Measurements from ENCODE around the gene C1orf167. TPM values are rescaled to one million over a fixed set of nuclear protein-coding genes. Genes with fewer than 3 reads are reported as not detected.
A peak's percentile ranks its signal among the peaks of the same experiment; 100 is the strongest.

Gene C1orf167
- total RNA-seq, 1 experiment from 2014 or later = 0.39 TPM

DNA sequence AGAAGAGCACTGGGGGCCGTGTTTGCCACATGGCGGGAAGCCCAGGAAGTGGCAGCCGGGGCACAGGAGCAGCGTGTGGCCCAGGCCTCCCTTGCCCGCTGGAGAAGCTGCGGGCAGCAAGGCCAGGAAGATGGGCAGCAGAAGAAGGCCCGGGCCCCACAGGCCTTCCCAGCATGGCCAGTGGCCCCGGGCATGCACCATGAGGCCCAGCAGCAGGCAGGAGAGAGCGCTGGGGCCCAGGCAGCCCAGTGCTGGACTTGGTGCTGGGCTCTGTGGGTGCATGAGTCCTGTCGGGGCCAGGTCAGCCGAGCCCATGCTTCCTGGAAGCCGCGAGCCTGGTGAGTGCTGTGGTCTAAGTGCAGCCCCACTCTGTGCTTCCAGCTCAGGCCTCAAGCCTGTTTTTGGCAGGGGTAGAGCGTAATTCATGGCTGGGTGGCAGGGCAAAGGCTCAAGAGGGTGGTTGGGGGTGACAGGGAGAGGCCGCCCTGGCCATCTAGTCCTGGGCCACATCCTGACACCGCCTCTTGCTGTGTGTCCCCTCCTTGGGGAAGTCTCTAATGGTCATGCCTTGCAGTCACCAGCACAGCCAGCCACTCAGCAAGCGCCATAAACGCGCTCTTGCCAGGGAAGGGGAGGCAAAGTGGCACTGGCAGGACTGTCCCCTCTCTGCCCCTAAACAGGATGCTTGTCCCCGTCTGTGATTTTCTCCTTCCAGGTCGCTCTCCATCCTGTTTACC is 22.4 kb downstream of the C1orf167 start:
- Histone ChIP-seq H2BK120ac (ENCODE audit: low read depth, low read length, poor library complexity, severe bottlenecking) (no peak overlapping the region), H4K5ac (ENCODE audit: insufficient read length, low read depth, low read length) (no peak overlapping the region), H3K56ac (ENCODE audit: insufficient read length, low read depth, low read length) (no peak overlapping the region), H3K14ac (ENCODE audit: insufficient read depth, low read length) (peak overlapping the region; percentile 9; the same call in 1 of the 2 replicates), H2BK20ac (ENCODE audit: low read depth, low read length, poor library complexity, severe bottlenecking) (no peak overlapping the region), H3K4me2 (ENCODE audit: insufficient read depth, insufficient read length, low read length) (no peak overlapping the region), H2BK12ac (ENCODE audit: insufficient read length, low read depth, low read length) (no peak overlapping the region), H2BK15ac (ENCODE audit: low read depth, low read length) (no peak overlapping the region), H3K79me2 (ENCODE audit: insufficient read depth, low read length) (no peaks in the 10 kb centered on the region), H3K9me3 (ENCODE audit: control insufficient read depth, low read depth, low read length) (no peaks in the 10 kb centered on the region), H2BK5ac (ENCODE audit: insufficient read length, low read length) (no peak overlapping the region), H4K91ac (ENCODE audit: insufficient read length, low read depth, low read length) (no peak overlapping the region), H3K27me3 (ENCODE audit: insufficient read depth, low read length) (no peaks in the 10 kb centered on the region), H3K18ac (ENCODE audit: insufficient read length, low read depth, low read length) (no peak overlapping the region), H4K20me1 (ENCODE audit: control insufficient read depth, insufficient read depth, insufficient read length) (no peaks in the 10 kb centered on the region), H3K4ac (ENCODE audit: low read depth, low read length) (no peak overlapping the region), H3K23me2 (ENCODE audit: insufficient read length, low read depth, low read length, poor library complexity, severe bottlenecking) (no peaks in the 10 kb centered on the region), H3K27ac (ENCODE audit: insufficient read length, low read depth, low read length) (no peak overlapping the region), H2AK5ac (ENCODE audit: insufficient read length, low read length) (no peak overlapping the region), H3K79me1 (ENCODE audit: insufficient read depth, low read depth, low read length, poor library complexity, severe bottlenecking) (no peaks in the 10 kb centered on the region), H4K8ac (replicated peaks; ENCODE audit: insufficient read length, low read depth, low read length) (no peak overlapping the region), H3K9ac (ENCODE audit: extremely low read depth, insufficient read length, low read length) (no peak overlapping the region), H2AFZ (ENCODE audit: low read length) (no peak overlapping the region), H3T11ph (ENCODE audit: low read length) (no peak overlapping the region), H3K23ac (ENCODE audit: insufficient read length, low read depth, low read length) (no peak overlapping the region), H3K4me1 (ENCODE audit: insufficient read depth, low read length) (peaks cover 6% of the 10 kb centered on the region; the same call in 1 of the 2 replicates)
- no CpG with 5 or more reads among the region's 21 CpGs for WGBS (ENCODE audit: extremely low coverage, insufficient read length, low lambda C conversion rate)
- Mint-ChIP-seq H3K27me3 (ENCODE audit: low read depth) (peaks cover 3% of the 10 kb centered on the region; the same call in 1 of the 2 replicates), H3K27ac (peak overlapping the region in 1 of 3 experiments; percentile 63; a peak in 1 of 7 replicates), H3K9me3 (no peaks in the 10 kb centered on the region), H3K4me3 (no peak overlapping the region), H3K36me3 (ENCODE audit: insufficient read depth in 1 of 3, low read depth in 3 of 3) (no peaks in the 10 kb centered on the region), H3K4me1 (peaks cover 25 to 34% of the 10 kb centered on the region in 2 experiments)
- DNase-seq = no peak
- TF ChIP-seq, protein P1, sequence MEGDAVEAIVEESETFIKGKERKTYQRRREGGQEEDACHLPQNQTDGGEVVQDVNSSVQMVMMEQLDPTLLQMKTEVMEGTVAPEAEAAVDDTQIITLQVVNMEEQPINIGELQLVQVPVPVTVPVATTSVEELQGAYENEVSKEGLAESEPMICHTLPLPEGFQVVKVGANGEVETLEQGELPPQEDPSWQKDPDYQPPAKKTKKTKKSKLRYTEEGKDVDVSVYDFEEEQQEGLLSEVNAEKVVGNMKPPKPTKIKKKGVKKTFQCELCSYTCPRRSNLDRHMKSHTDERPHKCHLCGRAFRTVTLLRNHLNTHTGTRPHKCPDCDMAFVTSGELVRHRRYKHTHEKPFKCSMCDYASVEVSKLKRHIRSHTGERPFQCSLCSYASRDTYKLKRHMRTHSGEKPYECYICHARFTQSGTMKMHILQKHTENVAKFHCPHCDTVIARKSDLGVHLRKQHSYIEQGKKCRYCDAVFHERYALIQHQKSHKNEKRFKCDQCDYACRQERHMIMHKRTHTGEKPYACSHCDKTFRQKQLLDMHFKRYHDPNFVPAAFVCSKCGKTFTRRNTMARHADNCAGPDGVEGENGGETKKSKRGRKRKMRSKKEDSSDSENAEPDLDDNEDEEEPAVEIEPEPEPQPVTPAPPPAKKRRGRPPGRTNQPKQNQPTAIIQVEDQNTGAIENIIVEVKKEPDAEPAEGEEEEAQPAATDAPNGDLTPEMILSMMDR (conservative IDR thresholded peaks at IDR 0.05) = no peak
